HG02885 (cell line): Measurements from ENCODE around the gene DENND4C.
"Not testable (repeated sequence)": the region's sequence is repeated elsewhere in the genome, so short reads cannot be mapped to it uniquely, and the experiment has no call there.

Experiments used
- ATAC-seq: cut with Tn5 transposase; IDR thresholded peaks from one replicate; pipeline ENCODE4 v1.9.1; 2021; ENCODE audit warnings: mild to moderate bottlenecking; ENCODE audit not compliant: unreplicated experiment, poor library complexity

Gene DENND4C

DNA sequence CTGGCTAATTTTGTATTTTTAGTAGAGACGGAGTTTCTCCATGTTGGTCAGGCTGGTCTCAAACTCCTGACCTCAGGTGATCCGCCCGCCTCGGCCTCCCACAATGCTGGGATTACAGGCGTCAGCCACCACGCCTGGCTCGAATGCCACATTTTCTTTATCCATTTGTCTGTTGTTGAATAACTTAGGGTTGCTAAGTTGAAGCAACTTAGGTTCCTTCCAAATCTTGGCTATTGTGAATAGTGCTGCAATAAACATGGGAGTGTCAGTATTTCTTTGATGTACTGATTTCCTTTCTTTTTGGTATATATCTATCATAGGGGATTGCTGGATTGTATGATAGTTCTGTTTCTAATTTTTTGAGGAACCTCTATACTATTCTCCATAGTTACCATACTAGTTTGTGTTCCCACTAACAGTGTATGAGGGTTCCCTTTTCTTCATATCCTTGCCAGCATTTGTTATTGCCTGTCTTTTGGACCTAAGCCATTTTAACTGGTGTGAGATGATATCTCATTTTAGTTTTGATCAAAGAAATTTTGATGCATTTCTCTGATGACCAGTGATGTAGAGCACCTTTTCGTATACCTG is 29.3 kb downstream of the DENND4C start:
- ATAC-seq = not testable (repeated sequence)

DNA sequence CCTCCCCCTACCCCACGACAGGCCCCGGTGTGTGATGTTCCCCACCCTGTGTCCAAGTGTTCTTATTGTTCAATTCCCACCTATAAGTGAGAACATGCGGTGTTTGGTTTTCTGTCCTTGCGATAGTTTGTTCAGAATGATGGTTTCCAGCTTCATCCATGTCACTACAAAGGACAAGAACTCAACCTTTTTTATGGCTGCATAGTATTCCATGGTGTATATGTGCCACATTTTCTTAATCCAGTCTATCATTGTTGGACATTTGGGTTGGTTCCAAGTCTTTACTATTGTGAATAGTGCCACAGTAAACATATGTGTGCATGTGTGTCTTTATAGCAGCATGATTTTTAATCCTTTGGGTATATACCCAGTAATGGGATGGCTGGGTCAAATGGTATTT is 35.1 kb downstream of the DENND4C start:
- not testable (repeated sequence) for ATAC-seq

DNA sequence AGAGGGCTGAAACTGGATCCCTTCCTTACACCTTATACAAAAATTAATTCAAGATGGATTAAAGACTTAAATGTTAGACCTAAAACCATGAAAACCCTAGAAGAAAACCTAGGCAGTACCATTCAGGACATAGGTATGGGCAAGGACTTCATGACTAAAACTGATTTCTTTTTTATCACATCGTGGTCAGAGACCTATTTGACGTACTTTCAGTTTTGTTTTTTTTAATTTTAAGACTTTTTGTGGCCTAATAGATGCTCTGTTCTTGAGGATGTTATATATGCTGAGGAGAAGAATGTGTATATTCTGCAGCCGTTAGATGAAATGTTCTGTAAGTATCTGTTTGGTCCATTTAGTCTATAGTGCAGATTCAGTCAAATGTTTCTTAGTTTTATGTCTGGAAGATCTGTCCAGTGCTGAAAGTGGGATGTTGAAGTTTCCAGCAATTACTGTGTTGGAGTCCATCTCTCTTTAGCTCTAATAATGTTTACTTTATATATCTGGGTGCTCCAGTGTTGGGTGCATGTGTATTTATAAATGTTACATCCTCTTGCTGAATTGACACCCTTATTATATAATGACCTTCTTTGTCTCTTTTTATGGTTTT is 36.4 kb downstream of the DENND4C start:
- ATAC-seq = peak; percentile 77

DNA sequence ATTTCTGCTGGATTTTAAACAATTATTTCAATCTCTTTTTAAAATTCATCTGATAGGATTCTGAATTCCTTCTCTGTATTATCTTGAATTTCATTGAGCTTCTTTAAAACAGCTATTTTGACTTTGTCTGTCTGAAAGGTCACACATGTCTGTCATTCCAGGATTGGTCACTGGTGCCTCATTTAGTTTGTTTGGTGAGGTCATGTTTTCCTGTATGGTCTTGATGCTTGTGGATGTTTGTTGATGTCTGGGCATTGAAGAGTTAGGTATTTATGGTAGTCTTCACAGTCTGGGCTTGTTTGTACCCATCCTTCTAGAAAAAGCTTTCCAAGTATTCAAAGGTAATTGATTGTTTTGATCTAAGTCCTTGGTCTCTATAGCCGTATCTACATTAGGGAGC is 39.1 kb downstream of the DENND4C start:
- no peak for ATAC-seq

DNA sequence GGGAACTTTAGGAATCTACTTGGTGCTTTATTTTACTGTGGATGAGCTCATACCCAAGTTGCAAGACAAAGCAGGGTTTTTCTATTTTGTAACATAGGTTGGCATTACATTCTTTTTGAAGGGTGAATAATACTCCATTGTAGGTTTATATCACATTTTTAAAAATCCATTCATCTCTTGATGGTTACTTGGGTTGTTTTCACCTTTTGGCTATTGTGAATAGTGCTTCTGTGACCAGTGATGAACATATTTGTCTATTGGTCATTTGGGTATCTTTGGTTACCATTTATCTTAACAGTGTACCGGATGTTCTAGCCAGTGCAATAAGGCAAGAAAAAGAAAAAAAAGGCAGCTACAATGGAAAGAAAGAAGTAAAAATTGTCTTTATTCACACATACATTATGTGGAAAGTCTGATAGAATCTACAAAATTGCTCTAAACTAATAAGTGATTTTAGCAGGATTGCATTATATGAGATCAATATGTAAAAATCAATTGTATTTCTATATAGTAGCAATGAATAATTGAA is 40.0 kb downstream of the DENND4C start:
- ATAC-seq = no peak

DNA sequence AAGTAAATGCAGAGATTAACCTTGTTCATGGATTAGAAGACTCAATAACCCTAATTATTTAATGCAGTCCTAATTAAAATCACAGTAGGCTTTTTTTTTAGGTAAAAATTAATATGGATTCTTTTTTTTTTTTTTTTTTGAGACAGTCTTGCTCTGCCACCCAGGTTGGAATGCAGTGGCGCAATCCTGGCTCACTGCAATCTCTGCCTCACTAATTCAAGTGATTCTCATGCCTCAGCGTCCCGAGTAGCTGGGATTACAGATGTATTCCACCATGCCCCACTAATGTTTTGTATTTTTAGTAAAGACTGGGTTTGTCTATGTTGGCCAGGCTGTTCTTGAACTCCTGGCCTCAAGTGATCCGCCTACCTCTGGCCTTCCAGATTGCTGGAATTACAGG is 40.6 kb downstream of the DENND4C start:
- ATAC-seq = no peak

DNA sequence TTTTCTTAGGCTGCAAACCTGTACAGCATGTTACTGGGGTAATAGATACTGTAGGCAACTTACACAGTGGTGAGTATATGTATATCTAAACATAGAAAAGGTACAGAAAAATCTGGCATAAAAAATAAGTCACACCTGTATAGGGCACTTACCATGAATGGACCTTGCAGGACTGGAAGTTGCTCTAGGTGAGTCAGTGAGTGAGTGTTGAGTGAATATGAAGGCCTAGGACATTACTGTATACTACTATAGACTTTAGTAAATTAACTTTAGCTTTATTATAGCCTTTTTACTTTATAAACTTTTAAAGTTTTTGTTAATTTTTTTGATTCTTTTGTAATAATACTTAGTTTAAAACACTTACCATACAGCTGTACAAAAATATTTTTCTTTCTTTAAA is 51.3 kb downstream of the DENND4C start:
- ATAC-seq = no peak

DNA sequence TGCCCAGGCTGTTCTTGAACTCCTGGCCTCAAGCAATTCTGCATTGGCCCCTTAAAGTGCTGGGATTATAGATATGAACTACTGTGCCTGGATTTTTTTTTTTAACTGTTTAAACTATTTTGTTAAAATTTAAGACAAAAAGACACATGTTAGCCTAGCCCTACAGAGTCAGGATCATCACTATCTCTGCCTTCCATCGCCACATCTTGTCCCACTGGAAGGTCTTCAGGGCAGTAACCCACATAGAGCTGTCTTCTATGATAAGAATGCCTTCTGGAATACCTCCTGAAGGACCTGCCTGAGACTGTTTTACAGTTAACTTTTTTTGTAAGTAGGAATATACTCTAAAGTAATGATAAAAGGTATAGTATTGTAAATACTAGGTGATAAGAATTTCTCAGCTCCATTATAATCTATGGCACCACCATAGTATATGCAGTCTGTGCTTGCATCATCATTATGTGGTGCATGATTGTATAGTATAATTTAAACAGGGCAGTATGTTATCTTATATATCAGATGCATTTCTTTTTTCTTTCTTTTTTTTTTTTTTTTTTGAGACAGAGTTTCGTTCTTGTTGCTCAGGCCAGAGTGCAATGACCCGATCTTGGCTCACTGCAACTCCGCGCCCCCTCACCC is 52.7 kb downstream of the DENND4C start:
- ATAC-seq = no peak

DNA sequence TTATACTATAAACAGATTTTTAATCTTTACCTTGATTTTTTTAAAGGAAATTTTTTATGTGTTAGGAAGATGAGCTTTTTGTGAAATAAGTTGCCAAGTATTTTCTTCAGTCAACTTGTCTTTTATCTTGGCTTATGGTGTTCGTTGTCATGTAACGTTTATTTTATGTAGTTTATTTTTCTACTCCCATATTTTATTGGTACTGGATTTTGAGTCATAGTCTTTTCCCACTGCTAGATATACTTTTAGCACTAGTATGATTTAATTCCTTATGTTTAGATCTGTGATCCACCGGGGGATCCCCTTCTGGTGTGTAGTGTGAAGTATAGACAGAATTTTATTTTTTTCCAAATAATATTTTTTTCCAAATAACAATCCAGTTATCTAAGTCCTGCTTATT is 54.2 kb downstream of the DENND4C start:
- no peak for ATAC-seq

DNA sequence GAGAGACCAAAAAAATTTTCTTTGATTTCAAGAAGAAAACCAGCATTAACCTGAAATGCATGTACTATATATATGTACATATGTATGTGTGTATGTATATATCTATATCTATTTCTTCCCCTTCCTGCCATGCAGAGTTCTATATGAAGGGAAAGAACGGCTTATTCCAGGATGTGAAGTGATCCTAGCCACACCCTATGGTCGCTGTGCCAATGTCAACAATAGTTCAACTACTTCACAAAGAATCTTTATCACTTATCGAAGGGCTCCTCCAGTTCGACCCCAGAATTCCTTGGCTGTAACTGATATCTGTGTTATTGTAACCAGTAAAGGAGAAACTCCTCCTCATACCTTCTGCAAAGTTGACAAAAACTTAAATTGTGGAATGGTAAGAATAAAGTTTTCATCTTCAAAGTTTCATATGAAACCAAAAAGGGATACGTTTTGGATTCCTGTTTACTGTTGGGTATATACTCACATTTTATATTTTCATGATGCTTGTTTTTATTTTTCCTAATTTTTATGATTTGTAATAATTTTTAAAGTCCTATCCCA is 56.2 kb downstream of the DENND4C start:
- ATAC-seq = no peak

DNA sequence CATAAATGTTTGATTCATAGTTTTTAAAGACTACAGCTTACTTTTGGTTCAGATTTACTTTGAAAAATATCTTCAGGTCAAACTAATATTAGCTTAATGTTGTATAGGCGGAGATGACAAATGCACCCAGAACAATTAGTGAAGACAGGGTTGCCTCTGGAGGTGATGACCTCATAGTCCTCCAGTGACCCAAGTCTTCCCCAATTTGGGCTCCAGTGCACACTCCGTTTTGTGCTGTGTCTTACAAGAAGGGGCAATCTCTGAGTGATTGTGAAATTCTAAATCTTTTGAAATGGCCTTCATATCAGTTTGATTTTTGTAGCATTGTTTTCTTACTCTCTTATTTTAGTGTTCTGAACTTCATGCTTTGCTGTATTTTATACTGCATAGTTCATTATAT is 57.6 kb downstream of the DENND4C start:
- no peak for ATAC-seq

DNA sequence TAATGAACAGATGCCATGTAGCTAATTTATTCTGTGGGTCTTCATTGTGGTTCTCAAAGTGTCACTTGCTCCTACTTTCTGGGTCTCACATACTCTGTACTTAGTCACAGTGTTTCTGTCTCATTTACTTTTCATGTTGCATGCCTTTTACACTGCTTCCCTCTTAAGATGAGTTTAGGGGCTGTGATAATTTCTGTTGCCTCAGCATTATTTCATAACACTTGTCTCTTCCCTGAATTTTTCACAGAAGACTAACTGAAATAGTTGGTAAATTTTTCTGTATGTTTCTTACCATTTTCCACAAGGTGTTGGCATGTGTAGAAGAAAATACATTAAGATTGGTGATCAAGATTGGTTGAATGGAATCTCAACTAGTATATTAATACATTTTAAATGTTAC is 59.6 kb downstream of the DENND4C start:
- ATAC-seq = no peak

DNA sequence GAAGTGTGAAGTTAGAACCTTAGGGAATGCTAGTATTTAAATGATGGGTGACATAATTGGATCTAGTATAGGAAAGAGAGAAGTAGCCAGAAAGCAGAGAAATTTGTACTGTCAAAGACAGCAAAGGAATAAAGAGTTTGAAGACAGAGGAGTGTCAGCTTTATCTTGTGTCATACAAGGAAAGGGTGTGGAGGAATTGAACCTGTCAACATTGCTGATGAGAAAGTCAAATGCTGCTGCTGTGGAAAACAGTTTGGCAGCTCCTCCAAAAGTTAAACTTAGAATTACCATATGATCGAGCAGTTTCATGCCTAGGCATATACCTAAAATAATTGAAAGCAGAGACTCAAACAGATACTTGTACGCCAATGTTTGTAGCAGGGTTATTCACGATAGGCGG is 63.7 kb downstream of the DENND4C start:
- no peak for ATAC-seq

DNA sequence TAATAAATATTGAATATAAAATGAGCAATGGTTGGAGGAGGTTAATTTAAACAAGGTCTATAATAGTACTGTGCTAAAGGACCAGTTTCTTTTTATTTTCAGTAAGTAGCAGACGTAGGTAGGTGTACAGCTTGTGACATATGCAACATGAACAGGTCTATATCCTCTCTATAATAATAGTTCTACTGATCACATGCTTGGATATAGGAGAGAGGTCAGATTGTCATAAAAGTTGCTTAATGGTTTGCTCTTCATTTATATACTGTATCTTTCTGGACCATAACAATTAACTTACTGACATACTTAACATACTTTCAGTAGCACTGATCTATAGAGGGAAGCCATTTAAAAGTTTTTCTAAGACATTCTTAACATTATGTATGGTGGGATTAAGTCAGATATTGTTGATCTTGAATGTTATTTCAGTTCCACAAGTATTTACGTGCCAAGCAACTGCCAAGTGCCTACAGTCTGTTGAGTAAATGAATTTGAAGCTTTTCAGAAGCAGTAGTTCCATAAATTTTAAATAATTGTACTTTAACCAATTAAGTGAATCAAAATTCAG is 68.0 kb downstream of the DENND4C start:
- ATAC-seq = no peak

DNA sequence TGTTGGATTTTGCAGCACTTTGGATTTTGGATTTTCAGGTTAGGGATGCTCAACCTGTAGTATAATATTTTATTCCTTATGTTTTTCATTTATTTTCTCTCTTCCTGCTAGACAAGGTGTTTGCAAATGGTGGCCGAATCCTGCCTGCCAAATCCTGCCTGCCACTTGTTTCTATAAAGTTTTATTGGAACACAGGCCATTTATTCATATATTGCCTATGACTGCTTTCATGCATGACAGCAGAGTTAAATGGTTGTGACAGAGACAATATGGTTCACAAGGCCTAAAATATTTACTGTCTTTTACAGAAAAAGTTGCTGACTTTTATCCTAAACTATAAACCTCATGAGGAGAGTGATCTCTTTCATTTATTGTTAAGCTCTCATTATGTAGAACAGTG is 72.7 kb downstream of the DENND4C start:
- no peak for ATAC-seq

DNA sequence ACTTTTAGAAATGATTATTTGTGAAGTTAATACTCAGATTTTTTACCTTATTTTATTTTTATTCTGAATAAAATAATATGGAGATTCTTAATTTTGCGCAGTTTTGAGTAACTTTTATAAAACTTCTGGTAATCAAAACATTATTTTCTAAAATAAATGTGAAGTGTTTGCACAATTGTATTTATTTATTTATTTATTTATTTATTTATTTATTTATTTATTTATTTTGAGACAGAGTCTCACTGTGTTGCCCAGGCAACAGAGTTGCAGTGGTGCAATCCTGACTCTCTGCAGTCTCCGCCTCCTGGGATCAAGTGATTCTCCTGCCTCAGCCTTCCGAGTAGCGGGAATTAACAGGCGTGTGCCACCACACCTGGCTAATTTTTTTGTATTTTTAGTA is 76.1 kb downstream of the DENND4C start:
- no peak for ATAC-seq

DNA sequence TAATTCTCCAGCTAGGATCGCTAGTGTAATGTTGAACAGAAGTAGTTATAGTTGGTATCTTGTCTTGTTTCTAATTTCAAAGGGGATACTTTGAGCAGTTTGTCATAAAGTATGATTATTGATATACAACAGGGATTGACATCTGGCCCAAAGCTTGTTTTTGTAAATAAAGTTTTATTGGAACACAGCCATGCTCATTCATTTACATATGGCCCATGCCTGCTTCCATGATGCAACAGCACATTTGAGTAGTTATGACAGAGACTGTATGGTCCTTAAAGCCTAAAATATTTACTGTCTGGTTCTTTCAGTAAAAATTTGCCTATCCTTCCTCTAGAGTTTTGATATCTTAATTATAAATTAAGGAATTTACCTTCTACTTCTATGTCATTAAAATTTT is 79.8 kb downstream of the DENND4C start:
- ATAC-seq = no peak

DNA sequence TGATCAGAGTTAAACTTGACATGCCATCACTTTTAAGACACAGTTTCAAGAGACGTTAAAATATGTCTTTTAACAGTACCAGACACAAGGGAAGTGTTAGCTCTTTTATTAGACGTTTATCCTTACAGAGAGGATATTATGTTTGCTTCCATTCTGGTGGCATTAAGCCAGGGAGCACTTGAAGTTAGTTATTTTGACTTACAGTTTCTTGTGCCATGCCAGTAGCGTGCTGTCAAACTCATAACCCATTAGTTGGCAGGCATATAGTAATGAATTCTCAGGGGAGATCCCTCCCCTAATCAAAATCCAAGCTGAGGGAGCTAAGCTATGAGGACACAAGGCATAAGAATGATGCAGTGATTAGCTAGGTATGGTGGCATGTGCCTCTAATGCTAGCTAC is 83.1 kb downstream of the DENND4C start:
- no peak for ATAC-seq

DNA sequence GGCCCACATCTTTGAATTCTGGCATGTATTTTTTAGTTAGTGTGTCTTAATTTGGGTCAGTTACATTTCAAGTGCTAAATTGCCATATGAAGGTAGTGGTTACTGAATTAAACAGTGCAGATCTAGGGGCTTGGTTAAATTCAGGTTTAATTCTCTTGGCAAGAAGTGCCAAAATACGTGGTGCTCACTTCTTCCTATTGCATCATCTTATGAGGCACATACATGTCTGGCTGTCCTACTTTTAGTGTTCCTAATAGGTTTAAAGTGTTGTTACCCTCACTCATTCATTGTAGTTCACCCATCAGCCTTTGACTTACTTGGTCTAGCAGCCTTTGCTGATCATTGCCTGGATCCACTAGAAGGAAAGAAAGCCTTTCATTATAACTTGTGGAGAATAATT is 90.0 kb downstream of the DENND4C start:
- no peak for ATAC-seq

DNA sequence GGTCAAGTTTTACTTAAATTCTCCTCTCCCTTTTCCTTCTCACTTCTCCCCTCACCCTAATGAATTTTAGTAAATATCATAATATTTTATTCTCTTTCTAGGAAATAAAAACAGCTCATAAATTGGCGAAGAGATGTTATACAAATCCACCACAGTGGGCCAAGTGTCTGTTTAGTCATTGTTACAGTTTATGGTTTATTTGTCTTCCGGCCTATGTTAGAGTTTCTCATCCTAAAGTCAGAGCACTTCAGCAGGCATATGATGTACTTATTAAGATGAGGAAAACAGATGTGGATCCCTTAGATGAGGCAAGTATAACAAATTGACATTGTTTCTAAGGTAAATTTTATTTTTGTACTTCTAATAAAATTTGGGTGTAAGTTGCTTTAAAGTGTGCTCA is 101.4 kb downstream of the DENND4C start:
- no peak for ATAC-seq

DNA sequence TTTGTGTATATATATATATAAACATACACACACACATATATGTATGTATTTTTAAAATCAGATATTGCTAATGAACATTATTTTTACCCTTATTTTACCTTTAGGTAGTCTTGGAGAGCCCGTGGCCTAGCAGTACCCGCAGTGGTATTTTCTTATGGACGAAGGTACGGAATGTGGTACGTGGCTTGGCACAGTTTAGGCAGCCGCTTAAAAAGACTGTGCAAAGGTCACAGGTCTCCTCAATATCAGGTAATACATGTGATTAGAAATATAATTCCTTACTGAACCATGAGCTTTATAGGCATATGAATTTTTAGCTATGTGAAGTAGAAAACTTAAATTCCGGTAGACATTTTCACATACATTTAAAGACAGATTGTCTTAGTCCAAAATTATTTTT is 105.7 kb downstream of the DENND4C start:
- ATAC-seq = no peak
